ENCODE data around the gene ACACB.

Gene ACACB

GRCh38 chr12:109230193-109230592 lies 113.8 kb downstream of the ACACB start:
- Histone ChIP-seq H3K36me3 (ENCODE audit: insufficient read depth) (no peaks in the 10 kb centered on the region), H3K4me2 (no peak overlapping the region), H3K9ac (no peak overlapping the region), H3K79me2 (ENCODE audit: insufficient read depth, low read depth) (no peaks in the 10 kb centered on the region), H4K20me1 (ENCODE audit: insufficient read depth) (no peaks in the 10 kb centered on the region), H3K4me1 (ENCODE audit: low read depth, poor library complexity, severe bottlenecking) (no peaks in the 10 kb centered on the region), H2AFZ (ENCODE audit: low read depth) (no peak overlapping the region), H3K27me3 (ENCODE audit: insufficient read depth, low read depth) (no peaks in the 10 kb centered on the region), H3K4me3 (IDR thresholded peaks at IDR 0.05; ENCODE audit: insufficient read depth, low read depth, low read length) (no peak overlapping the region), H3K27ac (no peak overlapping the region)
- no peak for TF ChIP-seq CTCF (conservative IDR thresholded peaks at IDR 0.05; ENCODE audit: low read depth, low read length)

GRCh38 chr12:109232731-109233130 lies 116.3 kb downstream of the ACACB start:
- Histone ChIP-seq H3K4me1 (ENCODE audit: low read depth, poor library complexity, severe bottlenecking) (no peaks in the 10 kb centered on the region), H3K4me3 (IDR thresholded peaks at IDR 0.05; ENCODE audit: insufficient read depth, low read depth, low read length) (no peak overlapping the region), H3K36me3 (ENCODE audit: insufficient read depth) (no peaks in the 10 kb centered on the region), H2AFZ (ENCODE audit: low read depth) (no peak overlapping the region), H4K20me1 (ENCODE audit: insufficient read depth) (no peaks in the 10 kb centered on the region), H3K27ac (no peak overlapping the region), H3K79me2 (ENCODE audit: insufficient read depth, low read depth) (no peaks in the 10 kb centered on the region), H3K9ac (no peak overlapping the region), H3K27me3 (ENCODE audit: insufficient read depth, low read depth) (no peaks in the 10 kb centered on the region), H3K4me2 (no peak overlapping the region)
- TF ChIP-seq CTCF (conservative IDR thresholded peaks at IDR 0.05; ENCODE audit: low read depth, low read length) = no peak

- Histone ChIP-seq H3K27me3 (ENCODE audit: insufficient read depth, low read depth) (no peaks in the 10 kb centered on the region), H3K9ac (no peak overlapping the region), H4K20me1 (ENCODE audit: insufficient read depth) (no peaks in the 10 kb centered on the region), H3K4me2 (no peak overlapping the region), H2AFZ (ENCODE audit: low read depth) (no peak overlapping the region), H3K4me1 (ENCODE audit: low read depth, poor library complexity, severe bottlenecking) (no peaks in the 10 kb centered on the region), H3K4me3 (IDR thresholded peaks at IDR 0.05; ENCODE audit: insufficient read depth, low read depth, low read length) (no peak overlapping the region), H3K79me2 (ENCODE audit: insufficient read depth, low read depth) (no peaks in the 10 kb centered on the region), H3K36me3 (ENCODE audit: insufficient read depth) (no peaks in the 10 kb centered on the region), H3K27ac (no peak overlapping the region)
- TF ChIP-seq CTCF (conservative IDR thresholded peaks at IDR 0.05; ENCODE audit: low read depth, low read length) = no peak
Measured at GRCh38 chr12:109234012-109234411, 117.6 kb downstream of the ACACB start.

GRCh38 chr12:109236257-109236656 lies 119.9 kb downstream of the ACACB start:
- H3K79me2 ChIP-seq (ENCODE audit: insufficient read depth, low read depth) = no peaks in the 10 kb centered on the region
- no peaks in the 10 kb centered on the region for H3K27me3 ChIP-seq (ENCODE audit: insufficient read depth, low read depth)
- TF ChIP-seq CTCF (conservative IDR thresholded peaks at IDR 0.05; ENCODE audit: low read depth, low read length) = no peak
- H3K36me3 ChIP-seq (ENCODE audit: insufficient read depth) = no peaks in the 10 kb centered on the region
- H2AFZ ChIP-seq (ENCODE audit: low read depth) = no peak overlapping the region
- H3K27ac ChIP-seq = no peak overlapping the region
- no peak overlapping the region for H3K4me2 ChIP-seq
- H4K20me1 ChIP-seq (ENCODE audit: insufficient read depth) = no peaks in the 10 kb centered on the region
- no peak overlapping the region for H3K9ac ChIP-seq
- H3K4me3 ChIP-seq (IDR thresholded peaks at IDR 0.05; ENCODE audit: insufficient read depth, low read depth, low read length) = no peak overlapping the region
- no peaks in the 10 kb centered on the region for H3K4me1 ChIP-seq (ENCODE audit: low read depth, poor library complexity, severe bottlenecking)

Data from KMS-11 (cell line).